PC-9 (cell line): ENCODE measurements around the gene ENKD1. TPM values are rescaled to one million over a fixed set of nuclear protein-coding genes. Genes with fewer than 3 reads are reported as not detected.
A peak's percentile ranks its signal among the peaks of the same experiment; 100 is the strongest.

ENCODE experiments used
- BruUV-seq: library from RNA; stranded (reverse); fragments of 400-500 nt; replicated peaks from 2 replicates; lab custom pipeline; 2021; lab: Mats Ljungman, UMichigan
- CTCF ChIA-PET: fragments of 300-600 bp; sonication (Branson Sonifier 250); formaldehyde crosslinking; loops from one replicate; lab custom pipeline; 2022; ENCODE audit warnings: antibody characterized with exemption; lab: Charles Lee
- POLR2A ChIA-PET: fragments of 300-600 bp; sonication (Branson Sonifier 250); formaldehyde crosslinking; loops from one replicate; lab custom pipeline; 2022; ENCODE audit warnings: antibody characterized with exemption; ENCODE audit not compliant: unreplicated experiment; lab: Charles Lee
- DNase-seq, 2 experiments: peaks; one replicate each; pipeline versions ENCODE4 v3.0.0 to v3.0.0-alpha.2; 2015 to 2022; ENCODE audit warnings: mixed read lengths in 1 of 2
- H2AFZ ChIP-seq: fragments of 200-600 bp; sonication (generic); 2 replicates; pipeline ENCODE4 v1.8.1; 2017; ENCODE audit warnings: antibody characterized with exemption
- H3F3A ChIP-seq: fragments of 200-600 bp; sonication (generic); 2 replicates; pipeline ENCODE4 v1.8.1; 2017; ENCODE audit warnings: antibody characterized with exemption, mild to moderate bottlenecking, low read depth; ENCODE audit not compliant: insufficient read depth
- H3K27ac ChIP-seq: fragments of 200-600 bp; sonication (generic); 2 replicates; pipeline ENCODE4 v1.6.1; 2016; ENCODE audit warnings: mixed run types
- H3K27me3 ChIP-seq: fragments of 200-600 bp; sonication (generic); 2 replicates; pipeline ENCODE4 v1.6.1; 2016; ENCODE audit warnings: low read depth, mixed run types; ENCODE audit not compliant: insufficient read depth
- H3K36me3 ChIP-seq: fragments of 200-600 bp; sonication (generic); 2 replicates; pipeline ENCODE4 v1.6.1; 2016; ENCODE audit warnings: low read depth, mixed run types
- H3K4me1 ChIP-seq: fragments of 200-600 bp; sonication (generic); replicated peaks from 2 replicates; pipeline ENCODE4 v1.6.1; 2016; ENCODE audit warnings: mixed run types; ENCODE audit not compliant: insufficient read depth
- H3K4me2 ChIP-seq: fragments of 200-600 bp; sonication (generic); 2 replicates; pipeline ENCODE4 v1.6.1; 2017; ENCODE audit warnings: mixed run types
- H3K4me3 ChIP-seq: fragments of 200-600 bp; sonication (generic); 2 replicates; pipeline ENCODE4 v1.6.1; 2016; ENCODE audit warnings: mixed run types
- H3K79me2 ChIP-seq: fragments of 200-600 bp; sonication (generic); 2 replicates; pipeline ENCODE4 v1.6.1; 2017; ENCODE audit warnings: low read depth, mixed run types
- H3K9me2 ChIP-seq: fragments of 200-600 bp; sonication (generic); 2 replicates; pipeline ENCODE4 v1.8.1; 2017; ENCODE audit warnings: mild to moderate bottlenecking; ENCODE audit not compliant: insufficient read depth
- H3K9me3 ChIP-seq: fragments of 200-600 bp; sonication (generic); 2 replicates; pipeline ENCODE4 v1.8.1; 2016; ENCODE audit warnings: low read depth; ENCODE audit not compliant: insufficient read depth
- H4K20me1 ChIP-seq: fragments of 200-600 bp; sonication (generic); 2 replicates; pipeline ENCODE4 v1.8.1; 2017; ENCODE audit not compliant: insufficient read depth
- EZH2 ChIP-seq: fragments of 200-600 bp; sonication (generic); IDR thresholded peaks from 2 replicates; pipeline ENCODE4 v1.8.0; 2017; ENCODE audit warnings: antibody characterized with exemption, low read depth
- intact Hi-C: fragments of 100-400 bp; cut with micrococcal nuclease; formaldehyde crosslinking; loops from one replicate; pipeline ENCODE4 v1.10.0; 2022; ENCODE audit not compliant: unreplicated experiment
- total RNA-seq: library from RNA; stranded (reverse); gene quantifications from 2 replicates; pipeline ENCODE4 v1.2.3, GENCODE V29; 2021
- TF ChIP-seq, protein P1 (sequence below): fragments of 200-600 bp; sonication (generic); conservative IDR thresholded peaks from 2 replicates; pipeline ENCODE4 v1.6.1; 2017; ENCODE audit warnings: mixed run types, antibody characterized with exemption, mild to moderate bottlenecking, moderate library complexity

The ENKD1 gene
- total RNA-seq, 1 experiment from 2014 or later: 20.8 TPM

GRCh38 chr16:67657751-67658518 is 8.6 kb downstream of the ENKD1 start:
- Histone ChIP-seq H3K79me2 (peaks cover 8% of the 10 kb centered on the region), H3K9me3 (no peaks in the 10 kb centered on the region), H3K4me1 (peaks cover 12% of the 10 kb centered on the region), H3K36me3 (no peaks in the 10 kb centered on the region), H2AFZ (no peak overlapping the region), H3F3A (peaks cover 9% of the 10 kb centered on the region), H4K20me1 (no peaks in the 10 kb centered on the region), H3K4me3 (no peak overlapping the region), H3K27me3 (peaks cover 14% of the 10 kb centered on the region), H3K4me2 (no peak overlapping the region), H3K27ac (no peak overlapping the region), H3K9me2 (no peaks in the 10 kb centered on the region)
- ChIA-PET CTCF (interaction anchor here (0.6 kb wide), 1 partner anchor 13 kb away, joined by 11 read pairs; the partner anchor contains the start of gene CARMIL2), POLR2A (no interaction called here)
- intact Hi-C loops: no loop called here
- TF ChIP-seq, protein P1, sequence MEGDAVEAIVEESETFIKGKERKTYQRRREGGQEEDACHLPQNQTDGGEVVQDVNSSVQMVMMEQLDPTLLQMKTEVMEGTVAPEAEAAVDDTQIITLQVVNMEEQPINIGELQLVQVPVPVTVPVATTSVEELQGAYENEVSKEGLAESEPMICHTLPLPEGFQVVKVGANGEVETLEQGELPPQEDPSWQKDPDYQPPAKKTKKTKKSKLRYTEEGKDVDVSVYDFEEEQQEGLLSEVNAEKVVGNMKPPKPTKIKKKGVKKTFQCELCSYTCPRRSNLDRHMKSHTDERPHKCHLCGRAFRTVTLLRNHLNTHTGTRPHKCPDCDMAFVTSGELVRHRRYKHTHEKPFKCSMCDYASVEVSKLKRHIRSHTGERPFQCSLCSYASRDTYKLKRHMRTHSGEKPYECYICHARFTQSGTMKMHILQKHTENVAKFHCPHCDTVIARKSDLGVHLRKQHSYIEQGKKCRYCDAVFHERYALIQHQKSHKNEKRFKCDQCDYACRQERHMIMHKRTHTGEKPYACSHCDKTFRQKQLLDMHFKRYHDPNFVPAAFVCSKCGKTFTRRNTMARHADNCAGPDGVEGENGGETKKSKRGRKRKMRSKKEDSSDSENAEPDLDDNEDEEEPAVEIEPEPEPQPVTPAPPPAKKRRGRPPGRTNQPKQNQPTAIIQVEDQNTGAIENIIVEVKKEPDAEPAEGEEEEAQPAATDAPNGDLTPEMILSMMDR: no peak
- no peak for TF ChIP-seq EZH2
- no TSS peak for BruUV-seq
- DNase-seq: peak in 1 of 2 experiments; percentile 10

GRCh38 chr16:67657017-67657608 is 9.4 kb downstream of the ENKD1 start:
- CTCF ChIA-PET: no interaction called here
- H3K4me2 ChIP-seq: no peak overlapping the region
- DNase-seq: no peak
- no peaks in the 10 kb centered on the region for H4K20me1 ChIP-seq
- BruUV-seq: no TSS peak
- H3F3A ChIP-seq: peaks cover 5% of the 10 kb centered on the region
- H3K9me3 ChIP-seq: no peaks in the 10 kb centered on the region
- intact Hi-C loops: no loop called here
- no peaks in the 10 kb centered on the region for H3K9me2 ChIP-seq
- H3K36me3 ChIP-seq: no peaks in the 10 kb centered on the region
- TF ChIP-seq, protein P1: no peak
- TF ChIP-seq EZH2: no peak
- H2AFZ ChIP-seq: no peak overlapping the region
- H3K4me1 ChIP-seq: peaks cover 12% of the 10 kb centered on the region
- H3K79me2 ChIP-seq: peaks cover 8% of the 10 kb centered on the region
- POLR2A ChIA-PET: no interaction called here
- H3K27me3 ChIP-seq: peaks cover 18% of the 10 kb centered on the region
- no peak overlapping the region for H3K27ac ChIP-seq
- no peak overlapping the region for H3K4me3 ChIP-seq

- no TSS peak for BruUV-seq
- TF ChIP-seq, protein P1: no peak
- TF ChIP-seq EZH2: no peak
- ChIA-PET POLR2A (no interaction called here), CTCF (no interaction called here)
- H2AFZ ChIP-seq: no peak overlapping the region
- H4K20me1 ChIP-seq: no peaks in the 10 kb centered on the region
- peaks cover 5% of the 10 kb centered on the region for H3F3A ChIP-seq
- intact Hi-C loops: no loop called here
- no peak overlapping the region for H3K4me2 ChIP-seq
- H3K4me1 ChIP-seq: peaks cover 12% of the 10 kb centered on the region
- no peak overlapping the region for H3K27ac ChIP-seq
- peaks cover 24% of the 10 kb centered on the region for H3K27me3 ChIP-seq
- no peaks in the 10 kb centered on the region for H3K9me2 ChIP-seq
- peaks cover 8% of the 10 kb centered on the region for H3K79me2 ChIP-seq
- H3K9me3 ChIP-seq: no peaks in the 10 kb centered on the region
- H3K4me3 ChIP-seq: no peak overlapping the region
- DNase-seq: no peak
- H3K36me3 ChIP-seq: no peaks in the 10 kb centered on the region
Observed at GRCh38 chr16:67656344-67657016, 10.1 kb downstream of the ENKD1 start.
